Body of pancreas (tissue), 4 donors: Measurements from ENCODE around the gene LPAR2. TPM values are rescaled to one million over a fixed set of nuclear protein-coding genes. Genes with fewer than 3 reads are reported as not detected.

Source experiments
- ATAC-seq: fragments of 150-250 bp; one replicate; pipeline ENCODE4 v1.9.1; 2016
- DNase-seq, 4 donors: peaks; one replicate each; pipeline ENCODE4 v3.0.0-alpha.2; 2019
- H3K27ac ChIP-seq, 4 donors: fragments of 200-600 bp; sonication (generic); 1 replicate in 3 of 4; 2 replicates in 1 of 4; pipeline versions ENCODE4 v1.5.1 to v1.6.1; 2016 to 2019; ENCODE audit warnings: mild to moderate bottlenecking in 1 of 4, mixed read lengths in 1 of 4, moderate library complexity in 1 of 4
- H3K27me3 ChIP-seq, 2 donors: fragments of 200-600 bp; sonication (generic); one replicate each; pipeline ENCODE4 v1.6.0; 2016; ENCODE audit warnings: mild to moderate bottlenecking in 1 of 2
- H3K36me3 ChIP-seq, 2 donors: fragments of 200-600 bp; sonication (generic); replicated peaks in 1 of 2; 2 replicates each; pipeline ENCODE4 v1.5.1; 2016; ENCODE audit warnings: low read depth in 2 of 2; ENCODE audit not compliant: insufficient read depth in 1 of 2
- H3K4me1 ChIP-seq: fragments of 200-600 bp; sonication (generic); one replicate; pipeline ENCODE4 v1.6.0; 2016
- H3K4me3 ChIP-seq, 2 donors: fragments of 200-600 bp; sonication (generic); 1 replicate in 1 of 2; 2 replicates in 1 of 2; pipeline ENCODE4 v1.5.1; 2016 to 2019
- H3K9me3 ChIP-seq, 3 donors: fragments of 200-600 bp; sonication (generic); 1 replicate in 2 of 3; 2 replicates in 1 of 3; pipeline ENCODE4 v1.5.1; 2016
- CTCF ChIP-seq, 7 experiments: fragments of 450-650 bp in 4 of 7; fragments of 200-600 bp in 3 of 7; sonication (generic) in 3 of 7; IDR thresholded peaks; one replicate each; pipeline ENCODE4 v1.5.1; 2016 to 2019; ENCODE audit warnings: antibody characterized with exemption in 7 of 7
- POLR2A ChIP-seq, 3 donors: fragments of 450-650 bp; IDR thresholded peaks; one replicate each; pipeline ENCODE4 v1.6.1; 2016; ENCODE audit warnings: antibody characterized with exemption in 3 of 3, mild to moderate bottlenecking in 2 of 3
- WGBS, 2 donors: methylation state at CpG; one replicate each; pipeline ENCODE4 v1.1.5; 2017; 5-methylcytosine and 5-hydroxymethylcytosine counted together
- intact Hi-C: fragments of 100-400 bp; cut with DNase I; formaldehyde crosslinking; loops from one replicate; pipeline ENCODE4 v1.15.1; 2023
- total RNA-seq, 2 donors: library from RNA; depleted of rRNA; stranded (reverse); fragments of >200 nt; gene quantifications; one replicate each; pipeline ENCODE4 v1.1.0, GENCODE V29; 2016

LPAR2 gene
- total RNA-seq, 2 donors from 2014 or later: 14.3 to 20.8 TPM

GRCh38 chr19:19626516-19627472 lies 1.2 kb downstream of the LPAR2 start:
- no peak for TF ChIP-seq POLR2A (IDR thresholded peaks at IDR 0.05)
- no peak for TF ChIP-seq CTCF (IDR thresholded peaks at IDR 0.05)
- H3K4me1 ChIP-seq: peaks cover 19% of the 10 kb centered on the region
- H3K27me3 ChIP-seq: no peaks in the 10 kb centered on the region
- no peaks in the 10 kb centered on the region for H3K36me3 ChIP-seq
- H3K27ac ChIP-seq: peak overlapping the region; percentile 84 to 93 (median 90)
- H3K9me3 ChIP-seq: no peaks in the 10 kb centered on the region
- ATAC-seq (no peak), DNase-seq (no peak)
- no peak overlapping the region for H3K4me3 ChIP-seq
- intact Hi-C loops: no loop called here
- 90 to 95% methylated on average over 21 to 38 of the region's 48 CpGs for WGBS, 2 donors

- TF ChIP-seq CTCF (IDR thresholded peaks at IDR 0.05) (no peak), POLR2A (IDR thresholded peaks at IDR 0.05) (no peak)
- H3K27me3 ChIP-seq: no peaks in the 10 kb centered on the region
- DNase-seq (no peak), ATAC-seq (no peak)
- intact Hi-C loops: no loop called here
- no peaks in the 10 kb centered on the region for H3K9me3 ChIP-seq
- H3K4me3 ChIP-seq: no peak overlapping the region
- H3K4me1 ChIP-seq: peaks cover 19% of the 10 kb centered on the region
- H3K36me3 ChIP-seq: no peaks in the 10 kb centered on the region
- 93 to 94% methylated on average over 16 to 19 of the region's 19 CpGs for WGBS, 2 donors
- H3K27ac ChIP-seq: no peak overlapping the region
These were observed 3.9 kb downstream of the LPAR2 start for GRCh38 chr19:19624032-19624570.

- intact Hi-C loops: no loop called here
- 76 to 80% methylated on average over 5 of the region's 5 CpGs for WGBS, 2 donors
- no peak overlapping the region for H3K4me3 ChIP-seq
- no peaks in the 10 kb centered on the region for H3K36me3 ChIP-seq
- H3K9me3 ChIP-seq: no peaks in the 10 kb centered on the region
- TF ChIP-seq POLR2A (IDR thresholded peaks at IDR 0.05) (no peak), CTCF (IDR thresholded peaks at IDR 0.05) (no peak)
- DNase-seq (no peak), ATAC-seq (no peak)
- H3K27me3 ChIP-seq: no peaks in the 10 kb centered on the region
- H3K4me1 ChIP-seq: peaks cover 20% of the 10 kb centered on the region
- no peak overlapping the region for H3K27ac ChIP-seq
These were observed 4.6 kb downstream of the LPAR2 start for GRCh38 chr19:19623383-19623782.

GRCh38 chr19:19619849-19620210 lies 8.2 kb downstream of the LPAR2 start:
- WGBS, 2 donors: 60 to 71% methylated on average over 6 to 7 of the region's 7 CpGs
- H3K9me3 ChIP-seq: no peaks in the 10 kb centered on the region
- no peaks in the 10 kb centered on the region for H3K27me3 ChIP-seq
- TF ChIP-seq POLR2A (IDR thresholded peaks at IDR 0.05) (no peak), CTCF (IDR thresholded peaks at IDR 0.05) (no peak)
- intact Hi-C loops: no loop called here
- no peak overlapping the region for H3K4me3 ChIP-seq
- H3K36me3 ChIP-seq: no peaks in the 10 kb centered on the region
- ATAC-seq (no peak), DNase-seq (no peak)
- no peak overlapping the region for H3K27ac ChIP-seq
- peaks cover 19% of the 10 kb centered on the region for H3K4me1 ChIP-seq
